Kidney epithelial cell (primary cell): Measurements from ENCODE around the gene SIX6. TPM values are rescaled to one million over a fixed set of nuclear protein-coding genes. Genes with fewer than 3 reads are reported as not detected.

Experiments
- DNase-seq: peaks from one replicate; pipeline ENCODE4 v3.0.0-alpha.2; 2010; ENCODE audit warnings: low read depth
- H3K27me3 ChIP-seq: 2 replicates; pipeline ENCODE4 v1.6.0; 2011; ENCODE audit warnings: low read length; ENCODE audit not compliant: control insufficient read depth, insufficient read depth
- H3K36me3 ChIP-seq: 2 replicates; pipeline ENCODE4 v1.5.1; 2011; ENCODE audit warnings: low read length; ENCODE audit not compliant: control insufficient read depth, insufficient read depth
- H3K4me3 ChIP-seq: 2 replicates; pipeline ENCODE4 v1.5.1; 2011; ENCODE audit warnings: low read depth, mild to moderate bottlenecking, control low read depth, low read length
- total RNA-seq: library from RNA; depleted of rRNA; stranded (reverse); fragments of >200 nt; gene quantifications from 2 replicates; pipeline ENCODE4 v1.2.3, GENCODE V29; 2015
- TF ChIP-seq, protein P1 (sequence below): IDR thresholded peaks from 2 replicates; pipeline ENCODE4 v1.5.1; 2011; ENCODE audit warnings: mild to moderate bottlenecking, moderate library complexity, low read length, control low read depth, inconsistent platforms; ENCODE audit not compliant: insufficient read depth, poor library complexity, severe bottlenecking

The SIX6 gene
- total RNA-seq, 1 donor from 2014 or later, result not detected

- no peak overlapping the region for H3K4me3 ChIP-seq
- peaks cover 19% of the 10 kb centered on the region for H3K27me3 ChIP-seq
- H3K36me3 ChIP-seq, result no peaks in the 10 kb centered on the region
- TF ChIP-seq, protein P1, sequence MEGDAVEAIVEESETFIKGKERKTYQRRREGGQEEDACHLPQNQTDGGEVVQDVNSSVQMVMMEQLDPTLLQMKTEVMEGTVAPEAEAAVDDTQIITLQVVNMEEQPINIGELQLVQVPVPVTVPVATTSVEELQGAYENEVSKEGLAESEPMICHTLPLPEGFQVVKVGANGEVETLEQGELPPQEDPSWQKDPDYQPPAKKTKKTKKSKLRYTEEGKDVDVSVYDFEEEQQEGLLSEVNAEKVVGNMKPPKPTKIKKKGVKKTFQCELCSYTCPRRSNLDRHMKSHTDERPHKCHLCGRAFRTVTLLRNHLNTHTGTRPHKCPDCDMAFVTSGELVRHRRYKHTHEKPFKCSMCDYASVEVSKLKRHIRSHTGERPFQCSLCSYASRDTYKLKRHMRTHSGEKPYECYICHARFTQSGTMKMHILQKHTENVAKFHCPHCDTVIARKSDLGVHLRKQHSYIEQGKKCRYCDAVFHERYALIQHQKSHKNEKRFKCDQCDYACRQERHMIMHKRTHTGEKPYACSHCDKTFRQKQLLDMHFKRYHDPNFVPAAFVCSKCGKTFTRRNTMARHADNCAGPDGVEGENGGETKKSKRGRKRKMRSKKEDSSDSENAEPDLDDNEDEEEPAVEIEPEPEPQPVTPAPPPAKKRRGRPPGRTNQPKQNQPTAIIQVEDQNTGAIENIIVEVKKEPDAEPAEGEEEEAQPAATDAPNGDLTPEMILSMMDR, result no peak
- no peak for DNase-seq
Measured at GRCh38 chr14:60488175-60488574, 20.8 kb upstream of the SIX6 start.

DNA sequence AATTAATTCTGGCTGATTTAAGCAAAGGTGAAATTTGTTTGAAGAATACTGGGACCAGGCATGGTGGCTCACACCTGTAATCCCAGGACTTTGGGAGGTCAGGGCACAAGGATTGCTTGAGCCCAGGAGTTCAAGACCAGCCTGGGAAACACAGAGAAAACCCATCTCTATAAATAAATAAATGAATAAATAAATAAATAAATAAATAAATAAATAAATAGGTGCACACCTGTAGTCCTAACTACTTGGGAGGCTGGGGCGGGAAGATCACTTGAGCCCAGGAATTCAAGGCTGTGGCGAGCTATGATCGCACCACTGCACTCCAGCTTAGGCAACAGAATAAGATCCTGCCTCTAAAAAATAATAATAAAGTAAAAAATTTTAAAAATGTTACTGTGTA, 18.7 kb upstream of the SIX6 start:
- no peak overlapping the region for H3K4me3 ChIP-seq
- H3K27me3 ChIP-seq, result peaks cover 15% of the 10 kb centered on the region
- no peaks in the 10 kb centered on the region for H3K36me3 ChIP-seq
- TF ChIP-seq, protein P1, result no peak
- no peak for DNase-seq

DNA sequence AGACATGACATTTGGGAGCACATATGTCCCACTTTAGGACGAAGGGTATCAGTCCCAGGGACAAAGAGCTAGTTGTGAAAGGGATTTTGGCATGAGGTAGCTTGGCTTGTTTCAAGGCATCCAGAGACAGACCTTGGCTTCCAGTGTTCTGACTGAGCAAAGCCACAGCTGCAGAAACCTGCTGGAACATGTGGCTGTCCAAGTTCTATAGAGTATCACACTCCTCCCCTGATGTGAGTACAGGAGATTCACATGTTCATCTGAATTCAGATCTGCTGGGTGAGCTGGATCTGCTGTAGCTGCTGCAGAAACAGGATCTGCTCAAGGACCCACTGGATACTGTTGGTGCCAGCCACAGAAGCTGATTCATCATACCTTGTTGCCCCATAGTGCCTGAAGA, 13.0 kb upstream of the SIX6 start:
- H3K4me3 ChIP-seq, result no peak overlapping the region
- no peak for DNase-seq
- TF ChIP-seq, protein P1, result no peak
- peaks cover 4% of the 10 kb centered on the region for H3K27me3 ChIP-seq
- no peaks in the 10 kb centered on the region for H3K36me3 ChIP-seq

DNA sequence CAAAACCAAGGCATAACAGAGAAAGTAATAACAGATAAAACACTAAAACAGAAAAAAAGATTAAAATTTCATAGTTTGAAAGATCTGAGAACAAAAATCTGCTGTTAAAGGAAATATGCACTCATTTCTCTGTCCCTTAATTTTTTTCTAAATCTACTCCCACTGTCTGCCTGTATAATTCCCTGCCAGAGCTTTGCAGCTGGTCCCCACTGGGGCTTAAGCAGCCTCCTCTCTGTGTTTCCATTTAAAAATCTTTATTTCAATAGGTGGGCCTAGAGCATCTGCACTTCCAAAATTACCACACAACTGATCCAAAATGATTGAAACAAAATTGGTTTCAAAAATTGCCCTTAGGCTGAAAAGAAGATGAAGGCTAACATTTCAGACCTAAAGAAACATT, 6.4 kb upstream of the SIX6 start:
- peaks cover 31% of the 10 kb centered on the region for H3K27me3 ChIP-seq
- DNase-seq, result no peak
- H3K4me3 ChIP-seq, result no peak overlapping the region
- H3K36me3 ChIP-seq, result no peaks in the 10 kb centered on the region
- TF ChIP-seq, protein P1, result no peak

GRCh38 chr14:60505448-60505847, 3.5 kb upstream of the SIX6 start:
- no peak for DNase-seq
- Histone ChIP-seq H3K4me3 (no peak overlapping the region), H3K27me3 (peaks cover 61% of the 10 kb centered on the region), H3K36me3 (no peaks in the 10 kb centered on the region)
- TF ChIP-seq, protein P1, result no peak

- no peak for DNase-seq
- TF ChIP-seq, protein P1, result no peak
- H3K27me3 ChIP-seq, result peaks cover 65% of the 10 kb centered on the region
- H3K4me3 ChIP-seq, result no peak overlapping the region
- H3K36me3 ChIP-seq, result no peaks in the 10 kb centered on the region
Measured at GRCh38 chr14:60506010-60506409, 2.9 kb upstream of the SIX6 start.
